Medulla oblongata (tissue), 1 donor: ENCODE results near the gene ZG16B.

Experiments
- DNase-seq: peaks from one replicate; pipeline ENCODE4 v3.0.0-alpha.2; 2015; ENCODE audit errors: extremely low spot score

The ZG16B gene

GRCh38 chr16:2806286-2806685 lies 23.8 kb upstream of the ZG16B start:
- no peak for DNase-seq

DNA sequence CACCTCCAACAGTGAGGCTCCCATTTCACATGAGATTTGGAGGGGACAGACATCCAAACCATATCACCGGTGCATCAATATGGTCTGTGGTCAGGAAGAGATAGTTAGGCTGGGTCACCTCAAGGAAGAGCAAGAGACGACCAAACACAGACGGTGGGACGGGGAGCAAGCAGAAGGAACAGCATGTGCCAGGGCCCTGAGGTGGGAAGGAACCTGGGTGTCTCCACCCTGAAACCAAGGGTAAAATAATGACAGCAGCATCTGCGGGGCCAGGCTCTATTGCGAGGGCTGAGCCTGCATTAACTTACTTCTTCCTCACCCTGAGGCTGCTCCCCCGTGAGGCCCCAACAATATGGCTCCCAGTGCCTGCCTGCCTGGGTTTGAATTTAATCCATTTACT lies 21.9 kb upstream of the ZG16B start:
- DNase-seq = no peak

- DNase-seq = no peak
Observed at GRCh38 chr16:2809149-2809760, 20.8 kb upstream of the ZG16B start.

DNA sequence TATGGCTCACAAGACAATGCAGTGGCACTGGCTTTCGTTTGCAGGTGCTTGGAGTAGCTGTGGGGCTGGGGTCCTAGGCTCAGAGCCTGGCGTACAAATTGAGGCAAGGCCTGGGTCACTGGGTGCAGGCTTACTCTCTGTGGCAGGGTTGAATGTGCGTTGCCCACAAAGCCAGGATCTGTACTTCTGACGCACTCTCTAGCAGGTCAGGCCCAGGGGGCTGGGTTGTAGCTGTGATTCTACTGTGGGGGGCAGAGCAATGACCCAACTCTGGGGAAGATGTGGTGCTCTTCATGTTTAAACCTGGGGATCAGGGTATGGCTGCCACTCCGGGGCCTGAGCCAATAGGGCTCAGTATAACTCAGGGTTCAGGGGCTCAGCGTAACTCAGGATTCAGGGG lies 19.5 kb upstream of the ZG16B start:
- no peak for DNase-seq

- DNase-seq = no peak
Observed at GRCh38 chr16:2811703-2812471, 18.2 kb upstream of the ZG16B start.

DNA sequence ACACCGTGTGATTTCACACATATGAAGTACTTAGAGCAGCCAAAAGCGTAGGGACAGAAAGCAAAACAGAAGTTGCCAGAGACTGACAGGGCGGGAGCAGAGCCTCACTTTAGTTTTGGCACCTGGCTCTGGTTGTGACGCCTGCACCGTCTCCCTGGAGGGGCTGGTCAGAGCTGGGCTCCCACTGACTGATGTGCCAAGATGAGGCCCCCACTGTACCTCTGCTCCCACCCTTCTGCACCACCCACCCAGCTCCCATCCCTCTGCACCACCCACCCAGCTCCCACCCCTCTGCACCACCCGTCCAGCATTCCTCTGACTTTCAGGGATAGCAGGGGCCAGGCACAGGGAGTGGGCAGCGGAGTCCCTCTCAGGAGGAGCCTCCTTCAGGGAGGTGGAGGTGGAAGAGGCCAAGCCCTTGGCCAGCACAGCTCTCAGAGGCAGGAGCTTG lies 16.3 kb upstream of the ZG16B start:
- DNase-seq = no peak

DNA sequence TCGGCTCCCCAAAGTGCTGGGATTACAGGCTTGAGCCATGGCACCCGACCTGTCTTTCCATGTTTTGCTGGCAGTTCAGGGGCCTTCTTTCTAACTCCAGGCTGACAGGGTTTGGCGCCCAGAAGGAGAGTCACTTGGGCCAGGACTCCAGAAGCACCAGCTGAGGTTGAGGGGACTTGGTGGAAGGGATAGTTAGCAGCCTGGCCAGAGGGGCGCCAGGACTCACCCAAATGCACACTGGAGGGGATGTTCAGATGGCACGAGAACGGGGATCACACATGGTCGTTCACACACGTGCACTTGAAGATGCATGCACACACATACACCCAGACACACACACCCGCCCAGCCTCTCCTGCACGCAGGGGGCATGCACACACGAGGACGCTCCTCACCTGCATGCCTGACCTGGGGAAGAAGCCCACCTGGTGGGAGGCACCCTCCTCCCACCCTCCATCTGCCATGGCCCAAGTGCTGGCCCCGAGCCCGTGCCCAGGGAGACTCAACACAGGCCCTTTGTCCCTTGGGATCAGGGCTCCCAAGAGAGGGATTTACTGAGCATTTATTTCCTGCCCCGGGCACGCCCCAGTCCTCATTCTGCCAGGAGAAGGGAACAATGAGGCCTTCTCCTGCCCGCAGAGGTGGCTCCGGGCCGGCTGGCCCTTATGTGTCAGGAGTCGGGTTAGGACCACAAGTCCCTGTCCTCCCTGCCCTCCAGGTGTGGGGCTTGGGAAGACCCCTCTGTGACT lies 15.4 kb upstream of the ZG16B start:
- DNase-seq = no peak

GRCh38 chr16:2815299-2815771 lies 14.8 kb upstream of the ZG16B start:
- DNase-seq = no peak

- DNase-seq = no peak
Observed at GRCh38 chr16:2816751-2817339, 13.3 kb upstream of the ZG16B start, which contains the start of gene PRSS21. TSS of gene PRSS21 (plus strand) at chr16:2817237. CDS start at chr16:2817269, 32 bp downstream.

DNA sequence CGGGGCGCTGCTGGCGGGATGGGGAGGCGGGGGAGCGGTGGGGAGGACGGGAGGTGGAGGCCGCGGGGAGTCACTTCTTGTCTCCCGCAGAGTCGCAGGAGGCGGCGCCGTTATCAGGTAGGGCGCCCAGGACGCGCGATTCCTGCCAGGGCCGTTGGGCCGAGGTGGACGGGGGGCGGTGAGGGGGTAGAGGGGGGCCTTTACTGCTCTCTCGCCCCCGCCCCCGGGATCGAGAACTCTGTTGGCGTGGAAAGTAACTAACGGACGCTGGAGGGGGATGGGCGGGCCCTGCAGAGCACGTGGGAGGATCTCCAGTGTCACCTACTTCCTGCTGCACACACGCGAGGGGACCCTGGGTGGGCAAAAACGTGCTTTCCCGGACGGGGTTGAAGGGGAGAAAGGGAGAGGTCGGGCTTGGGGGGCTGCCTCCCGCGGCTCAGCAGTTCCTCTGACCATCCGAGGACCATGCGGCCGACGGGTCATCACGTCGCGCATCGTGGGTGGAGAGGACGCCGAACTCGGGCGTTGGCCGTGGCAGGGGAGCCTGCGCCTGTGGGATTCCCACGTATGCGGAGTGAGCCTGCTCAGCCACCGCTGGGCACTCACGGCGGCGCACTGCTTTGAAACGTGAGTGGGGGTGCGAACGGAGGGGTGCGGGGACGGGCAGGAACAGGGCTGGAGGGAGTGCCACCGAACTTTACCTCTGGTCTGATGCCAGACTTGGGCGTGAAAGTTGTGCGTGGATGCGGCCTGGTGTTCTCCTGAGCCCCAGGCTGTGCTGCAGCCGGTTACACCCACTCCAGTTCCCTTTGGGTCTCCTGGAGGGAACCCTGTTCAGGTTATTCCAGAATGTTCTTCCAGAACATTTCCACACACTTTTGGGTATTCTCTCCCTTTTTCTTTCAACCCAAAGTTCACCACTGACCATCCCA lies 12.5 kb upstream of the ZG16B start:
- DNase-seq = no peak

DNA sequence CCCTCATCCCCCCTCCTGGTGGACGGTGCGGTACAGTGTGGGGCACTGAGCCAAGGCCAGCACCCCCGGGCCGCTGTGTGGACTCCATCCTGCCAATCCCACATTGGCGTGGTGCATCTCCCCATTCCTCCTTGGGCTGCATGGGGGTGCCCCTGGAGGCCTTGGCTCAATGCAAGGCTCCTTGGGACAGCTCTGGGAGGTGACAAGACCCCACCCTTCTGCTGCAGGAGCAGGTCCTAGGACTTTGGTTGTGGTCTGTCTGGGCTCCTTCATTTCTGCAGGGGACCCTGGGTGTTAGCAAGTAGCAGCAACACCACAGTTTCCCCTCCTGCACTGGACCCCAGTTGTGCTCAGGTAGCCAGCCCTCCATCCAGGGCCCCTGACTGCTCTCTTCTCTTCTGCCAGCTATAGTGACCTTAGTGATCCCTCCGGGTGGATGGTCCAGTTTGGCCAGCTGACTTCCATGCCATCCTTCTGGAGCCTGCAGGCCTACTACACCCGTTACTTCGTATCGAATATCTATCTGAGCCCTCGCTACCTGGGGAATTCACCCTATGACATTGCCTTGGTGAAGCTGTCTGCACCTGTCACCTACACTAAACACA lies 11.7 kb upstream of the ZG16B start:
- no peak for DNase-seq

GRCh38 chr16:2819179-2819938 lies 10.7 kb upstream of the ZG16B start:
- DNase-seq = no peak

DNA sequence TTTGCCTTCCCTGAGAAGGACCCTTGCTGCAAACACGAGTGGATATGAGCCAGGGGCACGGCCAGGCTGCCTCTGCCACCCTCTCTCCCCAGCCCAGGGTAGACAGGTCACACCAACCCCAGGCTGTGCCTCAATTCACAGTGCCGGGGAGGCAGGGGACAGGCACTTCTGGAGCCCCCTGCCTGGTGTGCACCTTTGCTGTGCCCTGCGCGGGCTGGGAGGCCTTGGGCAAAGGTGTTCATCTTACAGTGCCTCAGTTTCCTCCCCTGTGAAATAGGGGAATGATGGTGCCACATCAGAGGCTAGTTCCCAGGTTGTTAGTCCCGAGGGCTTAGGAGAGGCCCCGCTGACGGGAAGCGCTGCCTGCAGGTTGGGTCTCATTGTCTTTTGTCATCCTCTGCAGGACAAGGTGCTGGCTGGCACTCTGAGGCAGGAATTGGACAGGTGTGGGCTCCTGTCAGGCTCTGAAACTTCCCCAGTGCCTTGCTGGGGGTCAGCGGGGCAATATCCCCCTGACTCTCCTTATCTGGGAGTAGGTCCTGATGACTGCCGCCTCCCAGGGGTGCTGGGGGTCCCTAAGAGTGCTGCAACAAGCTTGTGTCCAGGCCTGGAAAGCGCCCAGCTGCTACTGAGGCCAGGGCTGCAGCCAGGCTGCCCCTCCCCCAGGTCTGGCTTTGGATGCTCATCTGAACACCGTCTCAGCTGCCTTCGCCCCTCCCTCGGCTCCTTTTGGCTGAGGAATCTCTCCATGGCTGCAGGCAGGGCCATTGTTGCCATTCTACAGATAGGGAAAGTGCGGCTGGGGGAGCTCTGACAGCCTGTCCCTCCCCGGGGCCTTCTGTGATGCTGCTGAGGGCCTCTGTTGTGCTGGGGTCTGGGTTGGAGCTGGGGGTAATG lies 9.9 kb upstream of the ZG16B start:
- DNase-seq = no peak

DNA sequence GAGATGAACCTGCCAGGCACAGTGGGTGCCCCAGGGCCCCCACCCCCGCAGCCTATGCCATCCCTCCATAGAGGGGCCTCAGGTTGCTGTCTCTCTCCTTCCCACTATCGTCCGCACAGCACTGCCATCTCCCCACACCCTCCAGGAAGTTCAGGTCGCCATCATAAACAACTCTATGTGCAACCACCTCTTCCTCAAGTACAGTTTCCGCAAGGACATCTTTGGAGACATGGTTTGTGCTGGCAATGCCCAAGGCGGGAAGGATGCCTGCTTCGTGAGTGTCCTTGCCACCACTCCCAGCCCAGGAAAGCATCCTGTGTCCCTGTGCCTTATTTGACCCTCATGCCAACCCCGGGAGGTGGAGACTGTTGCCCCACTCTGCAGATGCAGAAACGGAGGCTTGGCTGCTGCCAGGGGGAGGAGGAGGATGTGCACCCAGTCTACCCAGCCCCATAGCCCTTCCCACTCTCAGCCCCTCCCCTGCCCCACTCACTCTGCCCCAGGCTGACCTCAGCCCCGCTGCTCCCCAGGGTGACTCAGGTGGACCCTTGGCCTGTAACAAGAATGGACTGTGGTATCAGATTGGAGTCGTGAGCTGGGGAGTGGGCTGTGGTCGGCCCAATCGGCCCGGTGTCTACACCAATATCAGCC lies 9.1 kb upstream of the ZG16B start:
- no peak for DNase-seq

DNA sequence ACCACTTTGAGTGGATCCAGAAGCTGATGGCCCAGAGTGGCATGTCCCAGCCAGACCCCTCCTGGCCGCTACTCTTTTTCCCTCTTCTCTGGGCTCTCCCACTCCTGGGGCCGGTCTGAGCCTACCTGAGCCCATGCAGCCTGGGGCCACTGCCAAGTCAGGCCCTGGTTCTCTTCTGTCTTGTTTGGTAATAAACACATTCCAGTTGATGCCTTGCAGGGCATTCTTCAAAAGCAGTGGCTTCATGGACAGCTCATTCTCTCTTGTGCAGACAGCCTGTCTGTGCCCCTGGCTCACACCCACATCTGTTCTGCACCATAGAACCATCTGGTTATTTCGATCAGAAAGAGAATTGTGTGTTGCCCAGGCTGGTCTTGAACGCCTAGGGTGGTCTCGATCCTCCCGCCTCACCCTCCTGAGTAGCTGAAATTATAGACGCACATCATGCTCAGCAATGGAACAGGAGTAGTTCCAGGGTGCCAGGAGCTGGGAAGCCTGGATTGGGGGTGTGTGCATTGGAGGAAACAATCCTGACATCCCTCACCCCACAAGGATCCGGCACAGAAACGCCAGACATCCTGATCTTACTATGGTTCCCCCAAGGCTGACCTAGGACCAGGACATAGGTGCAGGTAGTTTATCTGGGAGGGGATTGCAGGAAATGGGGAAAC lies 8.5 kb upstream of the ZG16B start:
- DNase-seq = no peak

DNA sequence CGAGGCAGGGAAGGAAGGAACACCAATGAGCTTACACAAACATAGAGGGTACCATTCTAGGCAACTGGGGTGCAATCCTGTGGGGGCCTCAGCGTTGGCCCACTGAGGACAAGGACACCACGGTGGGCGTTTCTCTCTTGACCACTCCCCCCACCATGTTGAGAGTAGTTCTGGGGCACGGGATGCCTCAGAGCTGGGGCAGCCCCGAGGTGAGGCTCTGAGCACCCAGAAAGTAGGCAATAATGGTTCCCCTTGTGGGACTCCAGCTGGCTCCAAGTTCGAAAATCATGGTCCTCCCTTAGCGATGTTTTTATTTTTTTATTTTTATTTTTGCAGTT lies 8.0 kb upstream of the ZG16B start:
- no peak for DNase-seq

DNA sequence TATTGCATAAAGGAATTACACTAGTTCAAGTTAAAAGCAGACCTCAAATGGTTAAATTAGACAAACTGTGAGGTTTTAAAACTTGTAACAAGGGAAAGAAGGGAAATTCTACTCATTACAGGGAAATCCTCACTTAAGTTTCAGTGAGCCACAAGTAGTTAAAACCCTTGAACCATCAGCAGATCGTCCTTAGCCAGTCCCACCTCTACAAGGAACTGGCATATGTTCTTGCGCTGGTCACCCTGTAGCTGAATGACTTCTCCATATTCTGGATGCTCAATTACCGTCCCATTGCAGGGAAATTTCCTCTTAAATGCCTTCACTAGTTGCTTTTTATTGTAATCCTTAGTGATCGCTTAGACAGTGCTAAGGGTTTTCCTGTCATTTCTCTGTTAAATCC lies 7.6 kb upstream of the ZG16B start:
- no peak for DNase-seq

GRCh38 chr16:2824626-2825025 lies 5.5 kb upstream of the ZG16B start:
- DNase-seq = no peak
